CD4-positive, alpha-beta T cell treated with Interleukin-4 for 4 hours (primary cell): ENCODE data around the gene PHF10.
"Not testable (repeated sequence)": the region's sequence is repeated elsewhere in the genome, so short reads cannot be mapped to it uniquely, and the experiment has no call there.

Experiments
- DNase-seq: peaks from one replicate; pipeline ENCODE4 v3.0.0-alpha.2; 2020

PHF10 gene

GRCh38 chr6:169722362-169723199 lies 1.7 kb downstream of the PHF10 start:
- peak; percentile 22 for DNase-seq

GRCh38 chr6:169720207-169720855 lies 4.0 kb downstream of the PHF10 start:
- DNase-seq, result no peak

- DNase-seq, result no peak
These were observed 5.2 kb downstream of the PHF10 start for GRCh38 chr6:169719117-169719516.

GRCh38 chr6:169714595-169714994 lies 9.7 kb downstream of the PHF10 start:
- DNase-seq, result no peak

- DNase-seq, result no peak
These were observed 10.1 kb downstream of the PHF10 start for GRCh38 chr6:169714178-169714577.

- DNase-seq, result no peak
These were observed 14.3 kb downstream of the PHF10 start for GRCh38 chr6:169710009-169710408.

- DNase-seq, result no peak
These were observed 15.0 kb downstream of the PHF10 start for GRCh38 chr6:169709293-169709692.

GRCh38 chr6:169707772-169708171 lies 16.5 kb downstream of the PHF10 start:
- DNase-seq, result no peak

GRCh38 chr6:169702840-169703246 lies 21.5 kb downstream of the PHF10 start:
- DNase-seq, result no peak

- DNase-seq, result peak; percentile 97
These were observed 22.1 kb downstream of the PHF10 start, which contains the start of the genes C6orf120 and WDR27 for GRCh38 chr6:169701954-169702839. C6orf120 (plus strand) TSS chr6:169702126; CDS start chr6:169702460, 334 bp downstream. WDR27 (minus strand) TSS chr6:169702029; CDS start chr6:169689005, 13,024 bp downstream.

GRCh38 chr6:169701311-169701953 lies 22.9 kb downstream of the PHF10 start:
- no peak for DNase-seq

GRCh38 chr6:169700296-169700695 lies 24.0 kb downstream of the PHF10 start:
- no peak for DNase-seq

- not testable (repeated sequence) for DNase-seq
These were observed 27.2 kb downstream of the PHF10 start for GRCh38 chr6:169697115-169697514.

GRCh38 chr6:169695131-169695530 lies 29.2 kb downstream of the PHF10 start:
- no peak for DNase-seq

GRCh38 chr6:169692516-169692915 lies 31.8 kb downstream of the PHF10 start:
- DNase-seq, result no peak

GRCh38 chr6:169691260-169691659 lies 33.0 kb downstream of the PHF10 start:
- no peak for DNase-seq

GRCh38 chr6:169689287-169689686 lies 35.0 kb downstream of the PHF10 start:
- DNase-seq, result no peak

GRCh38 chr6:169685860-169686259 lies 38.4 kb downstream of the PHF10 start:
- DNase-seq, result no peak

- no peak for DNase-seq
These were observed 40.2 kb downstream of the PHF10 start for GRCh38 chr6:169684056-169684455.

- DNase-seq, result no peak
These were observed 46.0 kb downstream of the PHF10 start for GRCh38 chr6:169678342-169678741.

GRCh38 chr6:169677096-169677495 lies 47.2 kb downstream of the PHF10 start:
- no peak for DNase-seq

- DNase-seq, result no peak
These were observed 49.3 kb downstream of the PHF10 start for GRCh38 chr6:169675011-169675410.

GRCh38 chr6:169671563-169671962 lies 52.7 kb downstream of the PHF10 start:
- no peak for DNase-seq
